ENCODE data around the gene GABARAP. TPM values are rescaled to one million over a fixed set of nuclear protein-coding genes. Genes with fewer than 3 reads are reported as not detected.

The GABARAP gene
- polyA plus RNA-seq, 1 donor from 2014 or later, result 1,138 TPM

DNA sequence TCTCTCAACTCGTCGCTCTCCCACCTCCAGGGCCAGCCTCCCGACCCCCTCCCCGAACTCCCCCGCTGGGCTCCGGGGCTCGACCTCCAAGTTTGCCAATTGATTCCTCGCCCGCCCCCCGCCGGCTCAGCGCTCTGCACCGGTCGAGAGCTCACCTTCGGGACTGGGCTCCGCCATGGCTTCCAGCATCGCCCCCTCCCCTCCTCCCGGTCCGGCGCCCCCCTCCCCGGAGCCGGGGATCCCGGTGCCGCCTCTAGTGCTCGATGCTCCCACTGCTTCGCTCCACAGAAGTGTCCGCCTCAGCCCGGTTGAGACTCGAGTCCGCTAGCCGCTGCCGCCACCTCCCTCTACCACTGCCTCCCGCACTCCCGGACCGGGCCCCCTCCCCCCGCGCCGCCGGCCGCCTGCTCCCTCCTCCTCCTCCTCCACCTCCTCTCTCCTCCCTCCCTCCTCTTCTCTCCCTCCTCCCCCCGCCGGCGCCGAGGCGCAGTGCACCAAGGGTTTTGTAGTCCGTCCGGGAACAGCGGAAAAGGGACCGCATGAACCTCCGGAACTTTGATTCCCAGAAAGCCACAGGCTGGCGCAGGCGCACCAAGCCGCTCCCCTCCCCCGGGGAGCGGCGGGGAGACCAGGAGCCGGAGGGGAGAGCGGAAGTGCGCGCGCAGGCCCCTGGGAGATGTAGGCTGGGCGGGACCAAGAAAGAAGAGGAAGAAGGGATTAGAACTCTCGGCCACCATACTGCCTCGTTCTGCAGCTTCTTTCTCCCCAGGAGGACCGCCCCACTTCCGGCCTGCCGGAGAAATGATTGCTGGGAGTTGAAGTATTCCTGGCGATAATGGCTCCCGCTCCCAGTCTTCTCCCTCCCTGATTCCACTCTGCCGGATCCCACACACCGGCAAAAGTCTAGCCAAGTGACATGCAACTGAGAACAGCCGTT is 2.9 kb downstream of the GABARAP start, which contains the start of gene PHF23:
Gene PHF23, minus strand, starts transcription at position 367 of the 937 bp plus-strand sequence. Its CDS starts 178 bp downstream, at position 189.
- no peaks in the 10 kb centered on the region for H3K9me3 Mint-ChIP-seq
- H3K27me3 Mint-ChIP-seq, result no peaks in the 10 kb centered on the region
- peaks cover 8% of the 10 kb centered on the region for H3K36me3 Mint-ChIP-seq
- H3K27ac Mint-ChIP-seq, result peak within 1 kb of the TSS; percentile 87 to 97 (median 96)
- H3K4me3 Mint-ChIP-seq, result peak within 1 kb of the TSS; percentile 87 to 98 (median 97)
- H3K4me1 Mint-ChIP-seq, result peaks cover 35 to 44% (median 35%) of the 10 kb centered on the region in 3 donors

GRCh38 chr17:7238420-7239090 is 3.7 kb downstream of the GABARAP start:
- H3K4me1 Mint-ChIP-seq, result peaks cover 38 to 47% (median 39%) of the 10 kb centered on the region in 3 donors
- no peaks in the 10 kb centered on the region for H3K27me3 Mint-ChIP-seq
- peak overlapping the region; percentile 87 to 97 (median 96) for H3K27ac Mint-ChIP-seq
- H3K36me3 Mint-ChIP-seq, result peaks cover 8% of the 10 kb centered on the region
- peak overlapping the region; percentile 87 to 98 (median 97) for H3K4me3 Mint-ChIP-seq
- H3K9me3 Mint-ChIP-seq, result no peaks in the 10 kb centered on the region

GRCh38 chr17:7237761-7238419 is 4.4 kb downstream of the GABARAP start:
- peak overlapping the region; percentile 84 to 97 (median 87) for H3K27ac Mint-ChIP-seq
- peak overlapping the region; percentile 87 to 98 (median 97) for H3K4me3 Mint-ChIP-seq
- H3K9me3 Mint-ChIP-seq, result no peaks in the 10 kb centered on the region
- peaks cover 39 to 47% (median 45%) of the 10 kb centered on the region in 3 donors for H3K4me1 Mint-ChIP-seq
- H3K27me3 Mint-ChIP-seq, result no peaks in the 10 kb centered on the region
- H3K36me3 Mint-ChIP-seq, result peaks cover 8% of the 10 kb centered on the region

DNA sequence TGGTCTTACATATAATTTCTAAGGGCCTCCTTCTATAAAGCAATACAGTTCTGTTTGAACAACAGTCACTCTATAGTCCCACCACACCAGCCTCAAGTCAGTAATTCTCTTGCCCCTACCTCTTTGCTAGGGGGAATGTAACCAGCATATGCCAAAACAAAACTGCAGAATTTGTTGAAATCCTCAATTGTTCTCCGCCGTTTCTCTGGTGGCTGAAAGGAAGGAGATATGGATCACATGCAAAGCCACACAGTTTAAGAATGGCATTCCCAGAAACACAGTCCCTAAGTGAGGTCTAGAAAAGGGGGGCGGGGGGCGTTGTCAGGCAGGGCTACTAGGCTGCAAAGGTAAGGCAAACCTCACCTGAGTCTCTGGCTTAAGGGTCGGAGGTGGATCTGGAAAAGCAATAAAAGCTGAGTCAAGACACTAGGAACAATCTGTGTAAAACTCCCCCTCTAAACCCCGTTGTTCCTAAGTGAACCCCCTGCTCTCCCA is 4.9 kb downstream of the GABARAP start:
- peak overlapping the region; percentile 87 to 98 (median 97) for H3K4me3 Mint-ChIP-seq
- H3K9me3 Mint-ChIP-seq, result no peaks in the 10 kb centered on the region
- H3K27ac Mint-ChIP-seq, result peak overlapping the region; percentile 84 to 97 (median 87)
- peaks cover 8% of the 10 kb centered on the region for H3K36me3 Mint-ChIP-seq
- no peaks in the 10 kb centered on the region for H3K27me3 Mint-ChIP-seq
- H3K4me1 Mint-ChIP-seq, result peaks cover 40 to 47% (median 42%) of the 10 kb centered on the region in 3 donors

- Mint-ChIP-seq H3K27me3 (no peaks in the 10 kb centered on the region), H3K27ac (peak overlapping the region; percentile 78 to 97 (median 87)), H3K4me1 (peaks cover 40 to 51% (median 42%) of the 10 kb centered on the region in 3 donors), H3K36me3 (peaks cover 8% of the 10 kb centered on the region), H3K9me3 (no peaks in the 10 kb centered on the region), H3K4me3 (peak overlapping the region; percentile 19 to 98 (median 92))
Measured at GRCh38 chr17:7236808-7237207, 5.4 kb downstream of the GABARAP start.

DNA sequence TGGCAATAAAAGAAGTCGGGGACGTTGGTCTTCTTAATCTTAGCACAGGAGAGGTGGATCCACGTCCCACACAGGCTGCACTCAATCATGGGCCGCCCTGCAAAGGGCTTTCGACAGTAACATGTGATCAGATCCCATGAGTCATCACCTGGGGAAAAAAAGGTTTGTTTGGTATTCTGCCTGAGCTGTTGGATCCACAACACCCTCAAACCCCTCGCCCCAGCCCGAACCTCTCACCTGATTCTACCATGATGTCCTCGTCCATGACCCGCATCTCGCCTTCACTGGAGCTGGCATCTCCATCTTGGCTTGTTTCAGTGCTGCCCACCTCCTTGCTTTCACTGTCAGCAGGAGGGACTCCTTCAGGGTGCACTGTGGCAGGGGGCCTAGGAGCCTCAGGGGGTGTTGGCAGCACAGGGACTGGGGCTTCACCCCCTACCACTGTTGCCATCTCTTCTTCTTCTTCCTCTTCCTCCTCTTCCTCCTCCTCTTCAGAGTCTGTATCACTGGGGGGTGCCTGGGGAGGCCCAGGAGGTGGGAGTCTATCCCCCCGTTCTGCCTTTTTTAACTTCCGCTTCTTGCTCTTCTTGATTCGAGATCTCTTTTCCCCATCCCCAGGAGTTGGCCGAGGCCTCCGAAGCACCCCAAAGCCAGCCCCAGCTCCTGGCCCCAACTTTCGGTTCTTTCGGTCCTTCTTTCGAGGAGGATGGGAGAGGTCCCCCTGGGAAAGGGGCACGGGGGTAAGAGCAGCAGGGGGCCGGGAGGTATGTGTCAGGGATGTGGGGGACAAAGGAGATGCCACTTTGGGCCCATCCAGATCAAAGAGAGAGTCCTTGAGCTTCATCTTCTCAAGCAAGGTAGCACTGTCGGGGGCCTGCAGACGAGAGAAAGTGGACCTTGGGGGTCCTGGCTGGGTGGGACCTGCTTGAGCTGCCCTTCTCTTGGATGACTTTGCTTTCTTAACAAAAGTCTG is 6.3 kb downstream of the GABARAP start:
- Mint-ChIP-seq H3K36me3 (peaks cover 8% of the 10 kb centered on the region), H3K4me1 (peaks cover 34 to 43% (median 40%) of the 10 kb centered on the region in 3 donors)

GRCh38 chr17:7234083-7234951 is 7.9 kb downstream of the GABARAP start, which contains the start of gene DVL2:
DVL2 (minus strand) TSS chr17:7234517; CDS start chr17:7234262, 255 bp downstream.
- peaks cover 25 to 30% (median 28%) of the 10 kb centered on the region in 3 donors for H3K4me1 Mint-ChIP-seq
- H3K4me3 Mint-ChIP-seq, result peak within 1 kb of the TSS; percentile 87 to 96 (median 91)
- no peaks in the 10 kb centered on the region for H3K27me3 Mint-ChIP-seq
- no peaks in the 10 kb centered on the region for H3K9me3 Mint-ChIP-seq
- H3K27ac Mint-ChIP-seq, result peak within 1 kb of the TSS; percentile 92 to 97 (median 95)
- peaks cover 4% of the 10 kb centered on the region for H3K36me3 Mint-ChIP-seq

More for the DNA sequence above, 6.3 kb downstream of the GABARAP start:
- H3K4me3 Mint-ChIP-seq, result peak overlapping the region; percentile 27 to 89 (median 82)
- peak overlapping the region in 1 of 3 donors; percentile 97 for H3K27ac Mint-ChIP-seq
- H3K9me3 Mint-ChIP-seq, result no peaks in the 10 kb centered on the region
- no peaks in the 10 kb centered on the region for H3K27me3 Mint-ChIP-seq

DNA sequence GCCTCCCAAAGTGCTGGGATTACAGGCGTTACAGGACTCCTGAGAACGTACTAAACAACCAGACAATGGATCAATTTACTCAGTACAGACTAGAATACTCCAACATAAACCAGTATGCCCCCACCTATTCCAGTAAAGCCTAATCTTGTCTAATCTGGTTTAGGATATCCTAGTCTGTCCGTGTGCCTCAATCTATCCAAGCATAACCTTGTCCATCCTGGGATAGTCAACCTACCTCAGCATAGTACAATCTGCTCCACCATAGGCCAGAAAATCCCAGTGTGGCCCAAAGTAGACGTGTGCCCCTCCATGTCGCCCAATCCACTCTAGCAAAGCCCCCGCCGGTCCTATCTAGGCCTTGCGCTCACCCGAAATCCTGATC is 8.6 kb downstream of the GABARAP start:
- Mint-ChIP-seq H3K4me3 (peak overlapping the region; percentile 87 to 96 (median 91)), H3K4me1 (peaks cover 25 to 30% (median 28%) of the 10 kb centered on the region in 3 donors), H3K9me3 (no peaks in the 10 kb centered on the region), H3K27ac (peak overlapping the region; percentile 92 to 97 (median 95)), H3K36me3 (peaks cover 6% of the 10 kb centered on the region), H3K27me3 (no peaks in the 10 kb centered on the region)

DNA sequence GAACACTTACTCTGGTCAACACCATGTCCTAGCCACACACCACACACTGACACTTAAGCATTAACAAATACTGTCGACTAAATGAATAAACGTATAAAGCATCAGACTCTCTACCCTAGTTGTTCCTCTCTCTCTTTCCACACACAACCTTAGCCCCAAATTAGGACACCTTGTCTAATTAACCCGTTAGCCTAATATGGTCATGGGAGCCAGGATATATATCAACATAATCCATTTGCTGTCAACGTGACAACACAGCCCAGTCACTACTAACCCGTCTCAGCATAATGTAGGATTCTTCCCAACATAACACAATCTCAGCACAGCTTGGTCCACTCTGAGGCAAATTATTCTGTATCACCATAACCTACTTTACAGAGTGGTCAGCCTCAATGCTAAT is 10.1 kb downstream of the GABARAP start:
- H3K4me3 Mint-ChIP-seq, result peak overlapping the region; percentile 21 to 79 (median 60)
- peaks cover 6% of the 10 kb centered on the region for H3K36me3 Mint-ChIP-seq
- H3K27ac Mint-ChIP-seq, result peak overlapping the region in 1 of 3 donors; percentile 11
- H3K9me3 Mint-ChIP-seq, result no peaks in the 10 kb centered on the region
- H3K27me3 Mint-ChIP-seq, result no peaks in the 10 kb centered on the region
- peaks cover 24 to 29% (median 26%) of the 10 kb centered on the region in 3 donors for H3K4me1 Mint-ChIP-seq

- H3K36me3 Mint-ChIP-seq, result peaks cover 4% of the 10 kb centered on the region
- H3K27ac Mint-ChIP-seq, result no peak overlapping the region
Measured at GRCh38 chr17:7229504-7229903, 12.7 kb downstream of the GABARAP start.

GRCh38 chr17:7228920-7229319 is 13.3 kb downstream of the GABARAP start:
- Mint-ChIP-seq H3K4me1 (peaks cover 14 to 15% (median 15%) of the 10 kb centered on the region in 3 donors), H3K27ac (no peak overlapping the region), H3K4me3 (no peak overlapping the region), H3K36me3 (peaks cover 4% of the 10 kb centered on the region), H3K9me3 (no peaks in the 10 kb centered on the region), H3K27me3 (no peaks in the 10 kb centered on the region)

More at GRCh38 chr17:7229504-7229903, 12.7 kb downstream of the GABARAP start:
- H3K4me3 Mint-ChIP-seq, result no peak overlapping the region
- peaks cover 15 to 17% (median 16%) of the 10 kb centered on the region in 3 donors for H3K4me1 Mint-ChIP-seq
- H3K27me3 Mint-ChIP-seq, result no peaks in the 10 kb centered on the region
- H3K9me3 Mint-ChIP-seq, result no peaks in the 10 kb centered on the region

Measured in IgD-negative memory B cell (primary cell).